ENCODE measurements around the gene HACD2.

HACD2 gene

GRCh38 chr3:123451186-123451585, 133.7 kb downstream of the HACD2 start:
- H3K4me3 ChIP-seq (ENCODE audit: low read length) = no peak overlapping the region
- no peak for TF ChIP-seq ZNF274 (IDR thresholded peaks at IDR 0.05; ENCODE audit: low read depth, low read length)

- TF ChIP-seq ZNF274 (IDR thresholded peaks at IDR 0.05; ENCODE audit: low read depth, low read length) = no peak
- no peak overlapping the region for H3K4me3 ChIP-seq (ENCODE audit: low read length)
These were observed 134.8 kb downstream of the HACD2 start for GRCh38 chr3:123449997-123450604.

GRCh38 chr3:123449102-123449996, 135.5 kb downstream of the HACD2 start:
- no peak for TF ChIP-seq ZNF274 (IDR thresholded peaks at IDR 0.05; ENCODE audit: low read depth, low read length)
- peak overlapping the region; percentile 65; the same call in 1 of the 2 replicates for H3K4me3 ChIP-seq (ENCODE audit: low read length)

- TF ChIP-seq ZNF274 (IDR thresholded peaks at IDR 0.05; ENCODE audit: low read depth, low read length) = no peak
- peak within 1 kb of the TSS; percentile 65; the same call in 1 of the 2 replicates for H3K4me3 ChIP-seq (ENCODE audit: low read length)
These were observed 136.2 kb downstream of the HACD2 start, which contains the start of gene ADCY5 for GRCh38 chr3:123448536-123449101. Gene ADCY5 (minus strand): TSS chr3:123449090. CDS start chr3:123448545, 545 bp downstream.

GRCh38 chr3:123447749-123448517, 136.9 kb downstream of the HACD2 start:
- TF ChIP-seq ZNF274 (IDR thresholded peaks at IDR 0.05; ENCODE audit: low read depth, low read length) = no peak
- peak overlapping the region; percentile 16; the same call in 1 of the 2 replicates for H3K4me3 ChIP-seq (ENCODE audit: low read length)

GRCh38 chr3:123447416-123447748, 137.5 kb downstream of the HACD2 start:
- no peak for TF ChIP-seq ZNF274 (IDR thresholded peaks at IDR 0.05; ENCODE audit: low read depth, low read length)
- no peak overlapping the region for H3K4me3 ChIP-seq (ENCODE audit: low read length)

- no peak for TF ChIP-seq ZNF274 (IDR thresholded peaks at IDR 0.05; ENCODE audit: low read depth, low read length)
- no peak overlapping the region for H3K4me3 ChIP-seq (ENCODE audit: low read length)
These were observed 138.2 kb downstream of the HACD2 start for GRCh38 chr3:123446610-123447109.

- H3K4me3 ChIP-seq (ENCODE audit: low read length) = no peak overlapping the region
These were observed 138.6 kb downstream of the HACD2 start for GRCh38 chr3:123446210-123446609.

GRCh38 chr3:123445702-123446101, 139.2 kb downstream of the HACD2 start:
- H3K4me3 ChIP-seq (ENCODE audit: low read length) = no peak overlapping the region
- TF ChIP-seq ZNF274 (IDR thresholded peaks at IDR 0.05; ENCODE audit: low read depth, low read length) = no peak

More at GRCh38 chr3:123446210-123446609, 138.6 kb downstream of the HACD2 start:
- TF ChIP-seq ZNF274 (IDR thresholded peaks at IDR 0.05; ENCODE audit: low read depth, low read length) = no peak

- no peak for TF ChIP-seq ZNF274 (IDR thresholded peaks at IDR 0.05; ENCODE audit: low read depth, low read length)
- no peak overlapping the region for H3K4me3 ChIP-seq (ENCODE audit: low read length)
These were observed 140.1 kb downstream of the HACD2 start for GRCh38 chr3:123444744-123445143.

GRCh38 chr3:123444023-123444422, 140.8 kb downstream of the HACD2 start:
- no peak for TF ChIP-seq ZNF274 (IDR thresholded peaks at IDR 0.05; ENCODE audit: low read depth, low read length)
- no peak overlapping the region for H3K4me3 ChIP-seq (ENCODE audit: low read length)

GRCh38 chr3:123442908-123443307, 141.9 kb downstream of the HACD2 start:
- TF ChIP-seq ZNF274 (IDR thresholded peaks at IDR 0.05; ENCODE audit: low read depth, low read length) = no peak
- H3K4me3 ChIP-seq (ENCODE audit: low read length) = no peak overlapping the region

GRCh38 chr3:123442125-123442524, 142.7 kb downstream of the HACD2 start:
- TF ChIP-seq ZNF274 (IDR thresholded peaks at IDR 0.05; ENCODE audit: low read depth, low read length) = no peak
- H3K4me3 ChIP-seq (ENCODE audit: low read length) = no peak overlapping the region
